NCI-H2081 treated with DMSO at 0.1 percent for 48 hours (cell line): Measurements from ENCODE around the gene LYPD3.

Source experiments
- DNase-seq: peaks from one replicate; lab custom pipeline; 2025; lab: John Stamatoyannopoulos, UW

LYPD3 gene

GRCh38 chr19:43430976-43431375 is 34.4 kb downstream of the LYPD3 start:
- no peak for DNase-seq

DNA sequence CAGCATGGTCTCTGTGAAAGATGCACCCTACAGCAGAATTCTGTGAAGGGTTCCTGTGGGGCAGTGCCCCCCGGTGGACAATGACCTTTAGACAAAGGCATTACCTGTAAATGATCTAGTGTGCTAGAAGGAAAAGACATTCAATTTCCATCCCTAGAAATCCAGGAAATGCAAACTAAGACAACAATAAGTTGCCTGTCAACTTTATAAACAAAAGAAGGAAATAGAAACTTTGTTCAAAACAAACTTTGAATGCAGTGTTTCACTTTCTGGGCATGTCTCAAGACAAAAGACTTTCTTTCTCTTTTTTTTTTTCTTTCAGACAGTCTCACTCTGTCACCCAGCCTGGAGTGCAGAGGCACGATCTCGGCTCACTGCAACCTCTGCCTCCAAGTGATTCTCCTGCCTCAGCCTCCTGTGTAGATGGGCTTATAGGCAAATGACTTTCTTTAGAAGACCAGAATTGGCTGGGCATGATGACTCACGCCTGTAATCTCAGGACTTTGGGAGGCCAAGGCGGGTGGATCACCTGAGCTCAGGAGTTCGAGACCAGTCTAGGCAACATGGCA is 35.2 kb downstream of the LYPD3 start:
- DNase-seq = no peak

- no peak for DNase-seq
Observed at GRCh38 chr19:43429395-43429794, 36.0 kb downstream of the LYPD3 start.

DNA sequence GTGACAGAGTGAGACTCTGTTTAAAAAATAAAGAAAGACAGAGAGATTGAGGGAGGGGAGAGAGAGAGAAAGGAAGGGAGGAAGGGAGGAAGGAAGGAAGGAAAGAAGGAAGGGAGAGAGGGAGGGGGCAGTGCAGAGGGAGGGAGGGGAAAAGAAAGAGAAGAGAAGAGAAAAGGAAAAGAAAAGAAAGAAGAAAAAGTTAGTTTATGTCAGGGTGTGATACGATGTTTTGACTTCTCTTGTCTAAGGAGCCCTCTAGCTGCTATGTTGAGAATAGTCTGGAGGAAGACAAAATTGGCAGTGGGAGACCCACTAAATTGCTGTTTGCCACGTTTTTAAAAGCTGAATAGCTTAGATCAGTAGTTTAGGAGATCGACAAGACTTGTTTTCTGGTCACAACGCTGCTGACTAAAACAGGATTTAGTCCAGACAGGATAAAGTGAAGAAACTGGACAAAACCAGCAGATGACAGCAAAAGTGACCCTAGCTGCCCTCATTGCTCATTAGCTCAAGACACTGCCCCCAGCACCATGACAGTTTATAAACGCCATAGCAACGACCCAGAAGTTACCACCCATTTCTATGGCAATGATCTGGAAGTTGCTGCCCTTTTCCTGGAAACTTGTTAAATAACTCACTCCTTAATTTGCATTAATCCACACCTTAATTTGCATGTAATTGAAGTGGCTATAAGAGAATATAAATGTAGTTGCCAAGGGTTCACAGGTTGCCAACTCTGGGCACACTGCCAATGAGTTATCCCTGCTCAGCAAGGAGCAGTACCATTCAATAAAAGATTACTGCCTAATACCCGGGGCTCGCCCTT is 39.6 kb downstream of the LYPD3 start:
- no peak for DNase-seq

DNA sequence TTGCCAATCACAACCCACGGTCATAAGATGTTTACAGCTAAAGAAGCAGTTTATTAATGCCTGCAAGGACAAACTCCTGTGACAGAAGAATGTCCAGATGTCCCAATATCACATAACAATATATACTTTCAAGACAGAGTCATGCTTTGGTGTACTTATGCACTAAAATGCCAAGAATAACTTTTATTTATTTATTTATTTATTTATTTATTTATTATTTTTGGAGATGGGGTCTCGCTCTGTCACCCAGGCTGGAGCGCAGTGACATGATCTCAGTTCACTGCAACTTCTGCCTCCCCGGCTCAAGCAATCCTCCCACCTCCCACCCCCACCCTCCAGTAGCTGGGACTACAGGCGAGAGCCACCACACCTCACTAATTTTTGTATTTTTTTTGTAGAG is 41.6 kb downstream of the LYPD3 start:
- no peak for DNase-seq

DNA sequence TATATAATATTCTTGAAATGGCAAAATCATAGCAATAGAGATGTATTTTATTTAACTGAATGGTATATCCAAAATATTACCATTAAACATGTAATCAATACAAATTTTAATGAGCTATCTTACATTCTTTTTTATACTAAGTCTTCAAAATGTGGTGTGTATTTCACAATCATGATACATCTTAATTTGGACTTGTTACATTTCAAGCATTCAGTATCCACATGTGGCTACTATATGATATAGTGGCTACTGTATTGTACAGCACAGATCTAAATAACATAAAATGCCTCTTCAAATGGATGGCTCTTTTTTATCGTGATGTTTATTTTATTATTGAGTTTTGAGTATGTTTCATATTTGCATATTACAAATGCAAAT is 42.7 kb downstream of the LYPD3 start:
- DNase-seq = no peak

DNA sequence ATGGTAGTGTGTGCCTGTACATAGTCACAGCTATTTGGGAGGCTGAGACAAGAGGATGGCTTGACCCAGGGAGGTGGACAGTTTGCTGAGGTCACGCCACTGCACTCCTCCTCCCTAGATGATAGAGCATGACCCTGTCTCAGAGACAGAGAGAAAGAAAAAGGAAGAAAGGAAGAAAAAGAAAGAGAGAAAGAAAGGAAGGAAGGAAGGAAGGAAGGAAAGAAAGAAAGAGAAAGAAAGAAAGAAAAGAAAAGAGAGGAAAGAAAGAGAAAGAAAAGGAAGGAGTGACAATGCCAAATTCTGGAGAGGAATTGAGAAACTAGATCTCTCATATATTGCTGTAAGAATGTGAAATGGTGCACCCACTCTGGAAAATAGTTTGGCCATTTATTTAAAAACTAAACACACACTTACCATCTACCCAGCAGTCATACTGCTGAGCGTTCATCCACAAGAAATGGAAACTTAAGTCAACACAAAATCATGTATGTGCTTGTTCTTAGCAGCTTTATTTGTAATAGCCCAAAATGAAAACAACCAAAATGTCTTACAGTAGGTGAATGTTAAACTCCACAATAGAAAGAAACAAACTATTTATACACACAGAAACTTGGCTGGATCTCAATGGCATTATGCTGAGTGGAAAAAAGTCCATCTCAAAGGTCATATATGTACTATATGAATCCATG is 43.3 kb downstream of the LYPD3 start:
- DNase-seq = no peak

- DNase-seq = no peak
Observed at GRCh38 chr19:43420954-43421353, 44.5 kb downstream of the LYPD3 start.

DNA sequence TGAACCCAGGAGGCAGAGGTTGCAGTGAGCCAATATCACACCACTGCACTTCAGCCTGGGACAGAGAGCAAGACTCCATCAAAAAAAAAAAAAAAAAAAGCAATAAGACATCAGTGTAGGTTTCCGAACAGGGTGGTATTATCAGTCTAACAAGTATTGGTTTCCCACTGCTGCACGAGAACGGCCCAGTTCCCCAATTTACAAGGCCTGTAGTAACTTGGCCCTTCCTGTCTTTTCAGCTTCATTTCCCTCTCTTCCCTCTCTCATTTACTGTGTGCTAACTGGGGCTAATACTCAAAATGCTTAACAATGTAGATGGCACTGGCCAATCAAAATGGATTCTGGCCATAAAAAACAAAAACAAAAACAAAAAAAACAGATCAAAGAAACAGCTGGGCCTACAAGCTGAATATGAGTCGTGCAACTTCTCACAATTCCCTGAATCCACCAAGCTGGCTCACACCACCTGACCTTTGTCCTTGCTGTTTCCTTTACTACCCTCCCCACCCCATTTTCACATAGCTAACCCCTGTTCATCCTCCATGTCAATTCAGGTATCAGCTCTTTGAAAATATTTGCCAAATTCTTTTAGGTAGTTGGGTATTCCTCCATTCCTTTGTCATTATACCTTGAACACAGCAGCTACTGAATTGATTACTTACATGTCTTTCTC is 48.3 kb downstream of the LYPD3 start:
- DNase-seq = no peak

DNA sequence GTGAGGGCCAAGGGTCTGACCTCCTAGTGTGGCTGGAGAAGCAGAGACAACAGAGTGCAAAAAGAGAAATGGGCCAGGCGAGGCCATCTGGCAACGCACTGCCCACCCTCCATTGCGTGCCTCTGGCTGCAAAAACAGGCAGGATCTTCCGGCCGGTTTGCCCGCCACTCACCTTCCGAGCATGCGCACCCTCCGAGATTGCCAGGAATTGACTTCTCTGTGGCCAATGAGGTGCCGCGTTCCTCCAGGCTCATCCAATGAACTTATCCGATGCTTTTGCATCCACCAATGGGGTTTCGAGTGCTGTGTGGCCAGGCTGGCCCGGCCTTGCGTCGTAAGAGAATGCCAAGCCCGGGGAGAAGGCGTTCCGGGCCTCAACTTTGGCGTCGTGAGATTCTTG is 50.9 kb downstream of the LYPD3 start, which contains the start of gene TEX101:
TEX101 (plus strand) TSS at position 337 of the 400 bp plus-strand sequence. CDS start 1,030 bp downstream, outside the sequence.
- no peak for DNase-seq

DNA sequence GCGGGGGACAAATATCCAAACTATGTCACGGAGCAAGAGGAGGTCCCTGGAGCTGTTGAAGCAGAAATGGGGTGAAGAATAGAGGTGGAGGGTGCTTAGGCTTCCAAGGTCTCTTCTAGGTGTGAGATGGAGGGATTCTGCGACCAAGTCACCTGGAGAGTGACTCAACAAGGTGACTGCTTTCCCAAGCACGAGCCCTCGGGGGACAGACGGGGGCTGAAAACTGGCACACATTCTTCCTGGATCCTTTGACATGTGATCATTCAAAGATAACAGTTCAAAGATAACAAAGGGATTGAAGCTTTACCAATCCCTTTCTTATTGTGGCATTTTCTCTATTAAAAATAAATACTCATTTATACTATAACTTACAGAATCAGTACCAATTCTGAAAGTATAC is 53.0 kb downstream of the LYPD3 start:
- no peak for DNase-seq
